KMS-11 (cell line): ENCODE data around the gene GAMT.

Experiments used
- H2AFZ ChIP-seq: fragments of 200-600 bp; sonication (generic); 2 replicates; pipeline ENCODE4 v1.6.1; 2016; ENCODE audit warnings: antibody characterized with exemption, mixed run types, low read depth
- H3K27ac ChIP-seq: fragments of 200-600 bp; sonication (generic); 2 replicates; pipeline ENCODE4 v1.6.1; 2016; ENCODE audit warnings: mild to moderate bottlenecking, mixed run types
- H3K27me3 ChIP-seq: fragments of 200-600 bp; sonication (generic); 2 replicates; pipeline ENCODE4 v1.6.1; 2017; ENCODE audit warnings: mild to moderate bottlenecking, low read depth, mixed run types, moderate library complexity; ENCODE audit not compliant: insufficient read depth
- H3K36me3 ChIP-seq: fragments of 200-600 bp; sonication (generic); 2 replicates; pipeline ENCODE4 v1.6.1; 2017; ENCODE audit warnings: mild to moderate bottlenecking, mixed run types; ENCODE audit not compliant: insufficient read depth
- H3K4me1 ChIP-seq: fragments of 200-600 bp; sonication (generic); 2 replicates; pipeline ENCODE4 v1.6.1; 2016; ENCODE audit warnings: mild to moderate bottlenecking, low read depth, mixed run types; ENCODE audit not compliant: poor library complexity, severe bottlenecking
- H3K4me2 ChIP-seq: fragments of 200-600 bp; sonication (generic); 2 replicates; pipeline ENCODE4 v1.7.0; 2016; ENCODE audit warnings: mild to moderate bottlenecking, mixed run types
- H3K4me3 ChIP-seq: fragments of 200-600 bp; sonication (generic); IDR thresholded peaks from 2 replicates; pipeline ENCODE4 v1.6.1; 2017; ENCODE audit warnings: low read depth, low read length, mixed read lengths; ENCODE audit not compliant: insufficient read depth
- H3K79me2 ChIP-seq: fragments of 200-600 bp; sonication (generic); 2 replicates; pipeline ENCODE4 v1.6.1; 2016; ENCODE audit warnings: low read depth, mixed run types; ENCODE audit not compliant: insufficient read depth
- H3K9ac ChIP-seq: fragments of 200-600 bp; sonication (generic); 2 replicates; pipeline ENCODE4 v1.6.1; 2016; ENCODE audit warnings: mild to moderate bottlenecking, mixed run types
- H4K20me1 ChIP-seq: fragments of 200-600 bp; sonication (generic); 2 replicates; pipeline ENCODE4 v1.6.1; 2016; ENCODE audit warnings: mild to moderate bottlenecking, mixed run types; ENCODE audit not compliant: insufficient read depth
- TF ChIP-seq, protein P1 (sequence below): fragments of 200-600 bp; sonication (generic); conservative IDR thresholded peaks from 2 replicates; pipeline ENCODE4 v1.6.1; 2017; ENCODE audit warnings: low read depth, mild to moderate bottlenecking, antibody characterized with exemption, low read length, moderate library complexity, mixed read lengths

Gene GAMT

GRCh38 chr19:1373042-1373533 lies 28.3 kb downstream of the GAMT start:
- Histone ChIP-seq H3K27me3 (no peaks in the 10 kb centered on the region), H3K36me3 (no peaks in the 10 kb centered on the region), H3K9ac (no peak overlapping the region), H3K79me2 (no peaks in the 10 kb centered on the region), H3K27ac (no peak overlapping the region), H3K4me3 (no peak overlapping the region), H3K4me2 (no peak overlapping the region), H3K4me1 (no peaks in the 10 kb centered on the region), H2AFZ (no peak overlapping the region), H4K20me1 (no peaks in the 10 kb centered on the region)
- TF ChIP-seq, protein P1, sequence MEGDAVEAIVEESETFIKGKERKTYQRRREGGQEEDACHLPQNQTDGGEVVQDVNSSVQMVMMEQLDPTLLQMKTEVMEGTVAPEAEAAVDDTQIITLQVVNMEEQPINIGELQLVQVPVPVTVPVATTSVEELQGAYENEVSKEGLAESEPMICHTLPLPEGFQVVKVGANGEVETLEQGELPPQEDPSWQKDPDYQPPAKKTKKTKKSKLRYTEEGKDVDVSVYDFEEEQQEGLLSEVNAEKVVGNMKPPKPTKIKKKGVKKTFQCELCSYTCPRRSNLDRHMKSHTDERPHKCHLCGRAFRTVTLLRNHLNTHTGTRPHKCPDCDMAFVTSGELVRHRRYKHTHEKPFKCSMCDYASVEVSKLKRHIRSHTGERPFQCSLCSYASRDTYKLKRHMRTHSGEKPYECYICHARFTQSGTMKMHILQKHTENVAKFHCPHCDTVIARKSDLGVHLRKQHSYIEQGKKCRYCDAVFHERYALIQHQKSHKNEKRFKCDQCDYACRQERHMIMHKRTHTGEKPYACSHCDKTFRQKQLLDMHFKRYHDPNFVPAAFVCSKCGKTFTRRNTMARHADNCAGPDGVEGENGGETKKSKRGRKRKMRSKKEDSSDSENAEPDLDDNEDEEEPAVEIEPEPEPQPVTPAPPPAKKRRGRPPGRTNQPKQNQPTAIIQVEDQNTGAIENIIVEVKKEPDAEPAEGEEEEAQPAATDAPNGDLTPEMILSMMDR = no peak

DNA sequence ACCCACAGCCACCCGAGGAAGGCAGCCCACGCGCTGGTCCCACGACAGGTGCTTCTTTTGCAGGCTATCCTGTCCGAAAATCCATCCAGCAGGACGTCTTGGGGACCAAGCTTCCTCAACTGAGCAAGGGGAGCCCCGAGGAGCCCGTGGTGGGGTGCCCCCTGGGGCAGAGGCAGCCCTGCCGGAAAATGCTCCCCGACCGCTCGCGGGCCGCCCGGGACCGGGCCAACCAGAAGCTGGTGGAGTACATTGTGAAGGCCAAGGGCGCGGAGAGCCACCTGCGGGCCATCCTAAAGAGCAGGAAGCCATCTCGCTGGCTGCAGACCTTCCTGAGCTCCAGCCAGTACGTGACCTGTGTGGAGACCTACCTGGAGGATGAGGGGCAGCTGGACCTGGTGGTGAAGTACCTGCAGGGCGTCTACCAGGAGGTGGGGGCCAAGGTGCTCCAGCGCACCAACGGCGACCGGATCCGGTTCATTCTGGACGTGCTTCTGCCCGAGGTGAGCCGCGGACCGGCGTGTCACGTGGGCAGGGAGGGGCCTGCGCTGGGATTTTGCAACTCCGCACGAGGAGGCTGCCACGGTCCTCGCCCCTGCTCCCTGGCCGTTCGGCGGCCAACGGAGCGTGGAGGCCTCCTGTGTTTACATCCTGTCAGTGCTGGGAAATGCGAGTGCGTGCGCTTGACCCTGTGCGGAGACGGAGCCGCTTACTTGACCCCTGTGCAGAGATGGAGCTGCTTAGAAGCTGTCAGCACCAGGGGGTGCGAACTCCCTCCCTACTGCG lies 30.6 kb downstream of the GAMT start:
- H3K79me2 ChIP-seq = no peaks in the 10 kb centered on the region
- no peaks in the 10 kb centered on the region for H3K4me1 ChIP-seq
- H3K9ac ChIP-seq = no peak overlapping the region
- no peak overlapping the region for H2AFZ ChIP-seq
- TF ChIP-seq, protein P1 = no peak
- H3K27me3 ChIP-seq = no peaks in the 10 kb centered on the region
- no peak overlapping the region for H3K4me3 ChIP-seq
- no peaks in the 10 kb centered on the region for H4K20me1 ChIP-seq
- H3K27ac ChIP-seq = no peak overlapping the region
- H3K36me3 ChIP-seq = no peaks in the 10 kb centered on the region
- H3K4me2 ChIP-seq = no peak overlapping the region

- Histone ChIP-seq H3K27ac (no peak overlapping the region), H3K79me2 (no peaks in the 10 kb centered on the region), H3K4me1 (no peaks in the 10 kb centered on the region), H3K4me2 (no peak overlapping the region), H3K4me3 (no peak overlapping the region), H3K9ac (no peak overlapping the region), H4K20me1 (no peaks in the 10 kb centered on the region), H3K27me3 (no peaks in the 10 kb centered on the region), H2AFZ (no peak overlapping the region), H3K36me3 (no peaks in the 10 kb centered on the region)
- TF ChIP-seq, protein P1 = no peak
These were observed 32.0 kb downstream of the GAMT start for GRCh38 chr19:1369214-1369805.

GRCh38 chr19:1366899-1367870 lies 34.2 kb downstream of the GAMT start:
- Histone ChIP-seq H3K36me3 (no peaks in the 10 kb centered on the region), H3K9ac (no peak overlapping the region), H3K4me3 (no peak overlapping the region), H3K4me1 (no peaks in the 10 kb centered on the region), H2AFZ (no peak overlapping the region), H3K27ac (no peak overlapping the region), H3K27me3 (no peaks in the 10 kb centered on the region), H3K4me2 (no peak overlapping the region), H4K20me1 (no peaks in the 10 kb centered on the region), H3K79me2 (no peaks in the 10 kb centered on the region)
- TF ChIP-seq, protein P1 = no peak
